GM12873 (cell line): ENCODE measurements around the gene CSMD2.

Experiments used
- CTCF ChIP-seq: IDR thresholded peaks from 2 replicates; pipeline ENCODE4 v1.5.1; 2012; ENCODE audit warnings: low read depth, mild to moderate bottlenecking, moderate library complexity, low read length, control low read depth; ENCODE audit not compliant: insufficient read depth; ENCODE audit errors: missing control alignments

Gene CSMD2

DNA sequence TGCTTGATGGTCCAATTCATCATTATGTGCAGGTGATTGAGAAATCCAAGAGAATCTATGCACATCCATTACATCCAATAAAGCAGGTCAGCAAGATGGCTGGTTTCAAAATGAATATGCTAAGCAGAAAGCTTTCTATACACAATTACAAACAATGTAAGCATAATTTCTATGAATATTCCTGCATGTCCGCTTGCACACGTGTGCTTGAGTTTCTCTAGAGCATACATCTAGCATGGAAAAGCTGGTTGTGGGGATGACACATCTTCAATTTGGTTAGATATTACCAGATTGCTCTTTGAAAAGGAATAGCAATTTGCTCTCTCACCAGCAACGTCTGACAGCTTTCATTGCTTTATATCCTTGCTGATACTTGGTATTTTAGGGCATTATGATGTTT is 461.6 kb downstream of the CSMD2 start:
- no peak for TF ChIP-seq CTCF

GRCh38 chr1:33698361-33699035 is 466.5 kb downstream of the CSMD2 start:
- TF ChIP-seq CTCF, result no peak

DNA sequence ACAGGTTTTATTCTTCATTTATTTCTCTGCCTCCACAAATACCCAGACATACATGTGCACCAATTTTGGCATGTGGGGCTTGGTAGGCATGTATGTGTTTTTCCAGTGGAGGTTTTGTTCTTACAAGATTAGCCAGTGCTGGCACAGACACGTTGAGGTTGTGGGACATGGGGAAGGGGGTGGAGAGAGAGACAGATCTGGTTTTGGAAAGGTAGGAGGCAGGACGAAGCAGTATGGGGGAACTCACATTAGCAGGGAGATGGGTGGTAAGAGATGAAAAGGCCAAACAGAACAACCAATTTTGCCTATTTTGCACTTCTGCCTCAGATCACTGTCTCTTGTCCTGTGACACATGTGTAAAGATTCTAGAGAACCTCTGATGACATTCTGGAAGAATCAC is 467.2 kb downstream of the CSMD2 start:
- no peak for TF ChIP-seq CTCF

DNA sequence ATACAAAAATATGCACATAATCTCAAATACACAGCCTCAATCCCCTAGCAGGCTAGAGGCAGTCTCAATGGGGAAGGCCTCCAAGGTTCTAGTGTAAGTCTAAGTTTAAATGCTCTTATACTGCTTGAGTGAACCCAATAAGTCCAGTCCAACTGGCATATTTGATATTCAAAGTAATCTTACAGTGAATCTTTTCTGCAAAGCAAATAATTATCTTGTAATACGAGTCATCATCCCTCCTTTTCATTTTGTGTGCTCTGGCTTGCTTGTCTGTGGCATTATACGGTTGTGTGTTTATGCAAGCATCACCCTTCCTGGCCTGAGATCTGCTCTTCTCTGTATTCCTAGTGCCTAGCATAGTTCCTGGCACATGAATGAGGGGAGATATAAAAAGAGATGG is 468.1 kb downstream of the CSMD2 start:
- TF ChIP-seq CTCF, result no peak

DNA sequence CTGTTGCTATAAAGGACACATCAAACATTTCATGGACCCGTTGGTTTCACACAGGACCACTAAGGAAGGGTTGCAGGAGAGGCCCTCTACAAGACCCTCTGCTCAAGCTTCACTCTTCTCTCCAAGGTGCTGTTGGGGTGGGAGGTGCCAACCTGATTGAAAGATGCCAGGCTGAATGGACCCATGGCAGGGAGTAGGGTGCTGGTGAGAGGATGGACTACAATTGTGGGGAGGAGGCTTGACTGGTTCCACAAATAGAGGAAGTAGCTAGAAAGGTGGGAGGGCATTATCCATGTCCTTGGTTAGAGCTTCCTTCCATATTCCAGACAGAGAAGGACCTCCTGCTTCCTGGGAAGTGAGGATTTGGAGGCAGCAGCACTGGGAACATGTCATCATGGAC is 468.7 kb downstream of the CSMD2 start:
- no peak for TF ChIP-seq CTCF

GRCh38 chr1:33692206-33693188 is 472.5 kb downstream of the CSMD2 start:
- no peak for TF ChIP-seq CTCF

DNA sequence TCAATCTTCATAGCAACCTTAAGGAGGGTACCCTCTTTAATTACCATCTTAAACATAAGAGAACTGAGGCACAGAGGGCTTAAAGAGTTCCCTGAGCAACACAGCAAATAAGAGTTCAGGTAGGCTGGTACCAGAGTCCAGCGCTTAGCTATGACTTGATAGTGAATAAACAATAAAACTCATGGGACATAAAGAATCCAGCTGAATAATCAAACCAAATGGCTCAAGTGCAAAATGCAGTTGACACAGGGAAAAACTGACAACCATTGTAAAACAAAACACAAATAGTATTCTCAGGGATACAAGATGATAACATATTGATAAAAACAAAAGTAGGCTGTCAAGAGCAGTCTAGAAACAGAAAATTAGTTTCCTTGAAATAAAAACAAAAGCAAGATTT is 478.0 kb downstream of the CSMD2 start:
- no peak for TF ChIP-seq CTCF
